Endometrium (tissue), 2 donors: Measurements from ENCODE around the gene PRADC1.

Source experiments
- FAIRE-seq: peaks from 2 replicates; lab custom pipeline; 2012; peaks lifted over from hg19 to GRCh38; lab: Jason Lieb, UNC
- donor health status: control.
- donor health status: control.

PRADC1 gene

DNA sequence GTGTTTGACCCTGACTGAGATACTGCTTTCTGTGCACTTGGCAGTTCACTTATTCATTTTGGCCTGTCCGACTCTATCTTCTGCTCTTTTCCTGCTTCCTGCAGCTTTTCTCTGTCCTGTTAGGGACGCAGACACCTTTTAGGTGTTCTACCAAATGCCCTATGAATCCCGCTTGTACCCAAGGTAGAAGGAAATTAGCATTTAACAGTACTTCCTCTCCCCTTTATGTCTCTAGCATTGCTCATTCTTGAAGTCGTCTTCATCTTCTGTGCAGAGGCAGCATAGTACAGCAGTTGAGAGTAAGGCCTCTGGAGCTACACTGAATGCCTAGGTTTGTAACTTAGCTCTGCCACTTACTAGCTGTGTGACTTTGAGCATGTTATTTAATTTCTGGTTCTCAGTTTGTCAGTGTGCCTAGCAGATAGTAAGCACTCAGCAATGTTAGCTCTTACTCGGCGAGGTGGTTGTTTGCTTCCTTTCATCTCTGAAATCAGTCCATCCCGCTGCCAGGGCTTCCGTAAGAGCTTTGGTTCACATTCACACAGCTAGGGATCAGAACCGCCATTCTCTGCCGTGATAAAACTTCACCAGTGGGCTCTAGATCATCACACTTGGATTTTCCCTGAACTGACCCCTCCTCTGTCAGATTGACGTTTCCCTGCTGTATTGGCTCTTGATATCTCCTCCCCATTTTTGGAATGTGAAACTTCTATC, 2.4 kb upstream of the PRADC1 start:
- no peak for FAIRE-seq

DNA sequence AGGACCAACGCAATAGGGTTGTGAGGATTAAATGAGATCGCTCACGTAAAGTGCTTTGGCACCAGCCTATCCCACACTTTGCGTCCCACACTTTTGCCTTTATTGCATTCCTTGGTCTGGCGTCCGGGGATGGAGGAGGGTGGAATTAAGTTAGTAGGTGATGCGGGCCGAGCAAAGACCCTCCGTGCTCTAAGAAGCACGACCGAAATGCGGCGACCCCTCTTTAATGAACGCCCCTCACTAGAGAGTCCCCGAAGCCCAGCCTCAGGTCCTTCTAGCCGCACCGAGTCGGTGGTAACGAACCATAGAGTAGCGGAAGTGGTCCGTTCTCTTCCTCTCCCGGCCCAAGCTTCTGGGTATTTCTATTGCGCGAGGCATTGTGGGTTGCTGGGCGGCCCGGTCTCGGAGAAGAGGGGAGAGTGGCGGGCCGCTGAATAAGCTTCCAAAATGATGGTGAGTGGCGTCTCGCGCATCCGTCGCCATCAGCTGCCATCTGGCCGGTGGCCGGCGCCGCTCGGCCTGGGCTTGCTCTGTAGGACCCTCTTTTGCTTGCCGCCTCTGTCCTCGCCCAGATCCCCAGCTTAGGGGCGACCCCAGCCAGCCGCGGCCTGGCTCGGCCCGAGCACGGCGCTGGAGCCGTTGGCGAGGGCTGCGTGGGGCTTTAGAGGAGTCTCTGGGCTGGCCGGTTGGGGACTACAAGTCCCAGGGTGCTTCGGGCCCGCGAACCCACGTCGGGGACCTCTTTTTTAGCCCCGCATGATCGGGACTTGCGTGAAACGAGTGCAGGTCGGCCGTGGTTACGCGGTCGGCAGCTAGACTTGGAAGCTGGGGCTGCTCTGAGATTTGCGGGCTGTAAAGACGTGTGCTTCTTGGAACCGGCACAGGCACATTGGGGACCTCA, 1.1 kb upstream of the PRADC1 start, which contains the start of gene CCT7:
Gene CCT7 (plus strand): TSS at position 377 of the 901 bp plus-strand sequence. CDS start 71 bp downstream, at position 448.
- FAIRE-seq, result no peak

DNA sequence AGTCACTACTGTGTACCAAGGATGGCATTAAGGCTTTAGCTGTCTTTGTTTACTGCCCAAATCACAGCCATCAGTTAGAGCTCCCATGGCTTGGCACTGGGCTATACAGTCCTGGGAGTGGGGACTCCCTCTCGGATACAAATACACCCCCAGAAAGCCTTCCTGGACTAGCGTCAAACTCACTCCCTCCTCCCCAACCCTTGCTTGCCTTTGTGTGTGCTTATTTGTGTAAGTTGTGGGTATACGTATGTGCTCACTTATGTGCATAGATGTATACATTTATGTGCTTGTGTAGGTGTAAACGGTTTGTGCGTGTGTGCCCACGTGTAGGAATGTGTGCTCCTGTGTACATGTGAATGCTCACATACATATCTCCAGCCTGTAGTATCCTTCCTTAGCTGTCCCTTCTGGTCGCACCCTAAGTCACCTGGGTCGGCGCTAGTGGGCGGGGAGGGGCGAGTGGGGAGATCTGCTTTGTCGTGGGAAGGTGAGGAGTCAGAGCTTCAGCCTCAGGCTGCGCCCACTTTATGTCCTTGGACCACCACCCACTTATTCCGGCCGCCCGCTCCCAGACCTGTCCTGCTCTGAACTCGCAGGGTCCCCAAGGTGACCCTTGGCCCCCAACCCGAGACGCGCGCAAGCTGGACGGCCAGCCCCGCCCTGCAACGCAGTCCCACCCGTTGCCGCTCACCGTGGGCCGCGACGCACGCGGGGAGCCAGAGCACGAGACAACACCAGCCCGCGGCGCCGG, 461 bp downstream of the PRADC1 start:
- FAIRE-seq, result no peak

DNA sequence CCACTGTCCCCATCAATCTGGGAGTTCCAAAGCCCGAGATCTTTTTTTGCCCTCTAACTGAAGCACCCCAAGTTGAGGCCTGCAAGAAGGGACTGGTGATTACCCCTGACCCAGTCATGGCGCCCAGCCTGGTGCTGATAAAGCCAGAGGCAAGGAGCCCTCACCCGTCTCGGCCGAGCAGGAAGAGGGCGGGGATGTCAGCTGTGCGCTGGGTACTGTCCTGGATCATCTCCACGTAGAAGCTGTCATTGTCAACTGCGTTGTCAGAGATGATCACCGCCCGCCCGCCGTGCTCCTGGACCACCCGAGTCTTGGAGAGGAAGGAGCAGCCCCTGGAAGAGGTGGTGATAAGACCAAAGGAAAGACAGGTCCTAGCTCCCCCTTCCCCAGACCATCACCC, 4.4 kb downstream of the PRADC1 start:
- no peak for FAIRE-seq

DNA sequence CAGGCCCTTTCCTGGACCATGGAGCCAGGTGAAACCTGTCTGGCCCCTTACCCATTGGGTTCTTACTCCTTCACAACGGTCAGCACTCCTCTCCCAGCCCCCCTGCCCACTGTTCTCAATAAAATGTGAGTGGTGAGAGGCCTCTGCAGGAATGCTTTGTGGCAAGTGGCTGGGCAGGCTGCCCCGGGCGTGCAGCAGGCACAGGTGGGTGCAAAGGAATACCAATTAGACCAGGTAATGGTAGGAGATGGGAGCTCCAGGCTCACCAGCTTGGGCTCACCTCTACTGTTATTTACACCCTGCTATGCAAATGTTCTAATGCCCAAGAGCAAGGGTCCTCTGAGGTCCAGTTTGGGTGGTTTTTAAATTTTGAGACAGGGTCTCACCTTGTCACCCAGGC, 6.0 kb downstream of the PRADC1 start:
- no peak for FAIRE-seq

DNA sequence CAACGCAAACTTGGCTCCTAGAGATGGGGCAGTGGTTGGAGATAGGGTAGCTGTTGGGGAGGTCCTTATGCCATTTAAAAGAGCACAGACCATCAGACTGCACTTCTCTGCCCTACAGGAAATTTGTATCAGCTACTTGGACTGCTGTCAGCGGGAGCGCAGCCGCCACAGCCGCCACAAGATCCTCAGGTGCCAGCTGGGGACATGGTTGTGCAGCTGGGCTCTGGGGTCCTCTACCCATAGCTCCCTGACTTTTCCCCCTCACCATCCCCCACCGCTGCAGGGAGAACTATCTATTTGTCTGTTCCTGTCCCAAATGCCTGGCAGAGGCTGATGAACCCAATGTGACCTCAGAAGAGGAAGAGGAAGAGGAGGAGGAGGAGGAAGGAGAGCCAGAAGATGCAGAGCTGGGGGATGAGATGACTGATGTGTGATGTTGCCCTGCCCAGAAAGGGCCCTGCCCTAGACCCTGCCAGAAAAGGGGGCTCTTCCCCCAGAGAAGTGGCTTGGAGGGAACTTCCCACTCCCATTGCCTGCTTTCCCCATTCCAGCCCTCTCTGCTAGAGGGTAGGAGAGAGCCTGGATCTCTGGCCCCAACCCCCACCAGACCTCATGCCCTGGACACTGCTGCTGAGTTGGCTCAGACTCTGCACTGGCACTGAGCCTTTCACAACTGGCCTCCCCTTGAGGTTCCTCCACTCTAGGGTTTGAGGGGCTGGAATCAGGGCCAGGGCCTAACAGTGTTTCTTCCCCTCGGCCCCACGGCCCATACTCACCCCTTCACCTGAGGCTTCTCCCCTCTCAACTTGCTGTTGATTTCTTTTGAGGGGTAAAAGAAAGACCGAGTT, 7.3 kb downstream of the PRADC1 start:
- no peak for FAIRE-seq

DNA sequence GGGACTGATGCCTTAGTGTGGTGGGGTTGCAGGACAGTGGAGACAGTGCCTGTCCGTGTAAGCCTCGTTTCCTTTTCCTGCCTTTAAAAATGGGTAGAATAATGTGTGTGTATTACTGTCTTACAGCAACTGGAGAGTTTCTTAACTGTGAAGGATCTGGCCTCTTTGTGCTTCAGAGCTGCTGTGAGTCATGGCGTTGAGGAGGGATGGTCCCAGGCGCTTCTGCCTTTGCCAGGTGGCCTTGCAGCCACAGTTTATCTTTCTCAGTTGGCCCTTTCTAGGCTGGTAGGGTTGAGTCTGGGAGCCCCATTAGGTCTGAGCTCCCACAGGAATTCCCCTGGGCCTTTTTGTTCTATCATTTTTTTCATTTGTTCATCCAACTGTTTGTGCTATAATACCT, 9.2 kb downstream of the PRADC1 start:
- FAIRE-seq, result no peak

DNA sequence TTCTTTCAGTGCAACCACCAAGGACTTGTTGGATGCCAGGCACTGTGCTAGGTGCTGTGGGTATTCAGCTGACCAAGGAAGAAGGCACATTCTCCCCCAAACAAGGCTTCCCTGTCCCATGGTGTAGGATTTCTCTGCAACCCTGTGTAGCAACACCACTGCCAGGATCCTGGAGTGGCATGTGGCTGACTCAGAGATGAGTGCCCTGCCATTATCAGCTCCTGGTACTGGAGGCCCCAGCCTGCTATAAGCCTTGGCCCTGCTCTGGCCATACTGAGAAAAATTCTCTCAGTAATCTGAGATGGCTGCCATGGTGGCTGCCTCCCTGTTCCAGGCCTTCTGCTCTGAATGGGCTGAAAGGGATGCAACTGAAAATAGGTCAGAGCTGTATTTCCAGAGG, 14.7 kb downstream of the PRADC1 start:
- no peak for FAIRE-seq

DNA sequence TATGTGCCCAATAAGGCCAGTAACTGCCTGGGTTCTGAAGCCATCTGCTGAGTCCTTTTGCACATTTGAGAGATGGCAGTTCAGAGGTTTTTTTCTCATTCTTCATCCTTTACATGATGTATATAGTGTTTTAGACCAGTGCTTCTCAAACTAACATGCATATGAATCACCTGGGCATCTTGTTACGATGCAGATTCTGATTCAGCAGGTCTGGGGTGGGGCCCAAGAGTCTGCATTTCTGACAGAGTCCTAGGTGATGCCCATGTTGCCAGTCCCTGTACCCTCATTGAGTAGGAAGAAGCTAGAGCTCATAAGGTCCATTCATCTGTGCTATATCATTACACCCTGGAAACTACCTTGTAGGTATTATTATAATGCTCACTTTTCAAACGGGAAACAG, 15.2 kb downstream of the PRADC1 start:
- FAIRE-seq, result no peak

DNA sequence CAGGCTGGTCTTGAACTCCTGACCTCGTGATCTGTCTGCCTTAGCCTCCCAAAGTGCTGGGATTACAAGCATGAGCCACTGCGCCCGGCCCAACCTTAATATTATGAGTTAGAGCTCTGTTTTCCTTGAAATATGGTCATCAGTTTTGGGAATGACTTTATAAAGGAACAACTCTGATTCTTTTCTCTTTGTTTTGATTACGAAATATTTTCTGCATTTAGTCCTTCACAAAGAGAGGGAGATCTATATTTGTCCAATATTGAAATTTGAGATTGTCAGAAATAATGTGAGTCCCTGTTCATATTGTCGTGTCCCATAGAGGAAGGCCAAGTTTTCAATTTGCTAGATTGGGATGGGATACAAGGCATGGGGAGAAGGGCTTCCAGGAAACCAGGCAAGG, 15.9 kb downstream of the PRADC1 start:
- FAIRE-seq, result no peak

DNA sequence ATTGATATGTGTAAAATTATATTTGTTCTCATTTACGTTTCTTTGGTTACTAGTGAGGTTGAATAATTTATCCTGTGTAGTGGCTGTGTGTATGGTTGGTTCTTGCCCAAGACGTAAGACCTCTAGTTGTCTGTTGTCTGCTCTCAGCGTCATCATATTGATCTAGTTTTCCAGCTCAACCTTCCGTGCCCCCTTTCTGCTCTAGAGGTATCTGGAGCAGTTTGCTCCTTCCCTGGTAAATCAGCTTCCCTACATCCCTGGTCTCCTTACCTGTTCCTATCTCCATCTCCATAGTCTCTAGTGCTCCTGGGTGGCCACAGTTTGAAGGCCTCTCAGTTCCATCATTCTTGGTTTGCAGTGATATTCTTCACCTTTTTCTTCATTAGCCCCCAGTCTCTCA, 17.8 kb downstream of the PRADC1 start:
- no peak for FAIRE-seq

DNA sequence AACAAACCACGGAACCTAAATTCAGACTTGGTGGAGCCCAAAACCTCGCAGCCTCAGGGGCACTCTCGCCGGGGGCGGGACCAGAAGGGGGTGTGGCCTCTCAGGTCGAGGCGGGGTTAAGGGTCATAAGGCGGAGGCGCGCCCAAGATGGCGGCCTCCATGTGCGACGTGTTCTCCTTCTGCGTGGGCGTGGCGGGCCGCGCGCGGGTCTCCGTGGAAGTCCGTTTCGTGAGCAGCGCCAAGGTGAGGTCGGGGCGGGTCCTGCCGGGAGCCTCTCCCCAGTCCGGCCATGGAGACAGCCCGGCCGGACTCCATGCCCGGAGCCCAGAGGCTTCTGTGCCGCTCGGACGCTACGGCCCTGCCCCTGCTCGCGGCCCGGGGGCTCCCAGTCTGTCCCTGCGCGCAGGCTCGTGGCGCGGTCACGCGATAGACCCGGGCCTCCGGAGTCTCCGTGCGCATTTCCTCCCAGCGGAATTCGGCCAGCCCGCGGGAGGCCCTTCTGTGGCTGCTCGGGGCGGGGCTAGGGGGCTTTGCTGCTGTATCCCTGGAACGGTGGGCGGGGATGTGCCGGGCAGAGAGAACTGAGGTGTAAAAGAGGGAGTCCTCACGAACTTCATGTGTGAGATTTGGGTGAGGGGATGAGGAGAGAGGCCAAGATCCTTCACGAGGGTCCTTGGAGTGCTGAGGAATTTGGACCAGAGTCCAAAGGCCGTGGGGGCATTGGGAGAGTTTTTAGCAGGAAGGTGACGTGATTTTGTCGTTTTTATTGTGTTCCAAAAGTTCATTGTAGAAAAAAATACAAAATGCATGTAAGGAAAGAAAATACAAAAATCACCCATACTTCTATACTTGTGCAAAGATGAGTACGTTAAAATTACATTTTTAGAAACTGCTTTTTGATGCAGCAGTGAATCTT, 18.7 kb downstream of the PRADC1 start, which contains the start of gene SMYD5:
Gene SMYD5 (plus strand): TSS at position 126 of the 916 bp plus-strand sequence. CDS start 22 bp downstream, at position 148.
- FAIRE-seq, result no peak

DNA sequence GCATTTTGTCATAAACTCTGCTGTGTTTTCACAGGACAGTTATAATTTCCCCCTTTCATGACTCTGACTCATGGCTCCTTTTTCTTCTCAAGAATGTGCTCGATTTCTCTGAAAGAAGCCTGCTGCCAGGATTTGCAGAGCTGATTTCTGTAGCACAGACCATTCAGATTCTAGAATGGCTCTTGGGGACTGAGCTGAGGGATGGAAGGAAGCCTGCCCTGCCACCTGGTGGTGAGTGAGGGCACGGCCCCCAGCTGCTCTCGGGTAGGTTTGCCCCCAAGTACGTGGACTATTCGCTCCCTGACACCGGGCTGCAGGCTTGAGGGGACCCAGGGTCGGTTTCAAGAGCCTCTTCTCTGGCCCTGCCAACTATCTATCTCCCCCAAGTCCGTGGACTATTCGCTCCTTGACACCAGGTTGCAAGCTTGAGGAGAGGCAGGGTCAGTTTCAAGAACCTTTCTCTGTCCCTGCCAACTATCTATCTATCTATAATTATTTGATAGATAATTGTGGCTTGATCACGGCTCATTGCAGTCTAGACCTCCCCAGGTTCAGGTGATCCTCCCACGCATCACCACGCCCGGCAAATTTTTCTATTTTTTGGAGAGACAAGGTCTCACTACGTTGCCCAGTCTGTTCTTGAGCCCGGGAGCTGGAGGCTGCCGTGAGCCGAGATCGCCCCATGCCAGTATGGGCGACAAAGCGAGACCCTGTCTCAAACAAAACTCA, 20.4 kb downstream of the PRADC1 start:
- no peak for FAIRE-seq

DNA sequence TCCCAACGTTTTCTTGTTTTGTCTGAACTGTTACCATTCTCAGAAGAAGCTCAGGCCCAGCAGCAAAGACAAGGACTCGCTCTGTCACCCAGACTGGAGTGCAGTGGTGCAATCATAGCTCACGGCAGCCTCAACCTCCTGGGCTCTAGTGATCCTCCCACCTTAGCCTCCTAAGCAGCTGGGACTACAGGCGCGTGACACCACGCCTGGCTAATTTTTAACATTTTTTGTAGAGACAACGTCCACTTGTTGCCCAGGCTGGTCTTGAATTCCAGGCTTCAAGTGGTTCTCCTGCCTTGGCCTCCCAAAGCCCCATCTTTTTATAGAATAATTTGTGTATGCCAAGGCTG, 21.0 kb downstream of the PRADC1 start:
- FAIRE-seq, result no peak

DNA sequence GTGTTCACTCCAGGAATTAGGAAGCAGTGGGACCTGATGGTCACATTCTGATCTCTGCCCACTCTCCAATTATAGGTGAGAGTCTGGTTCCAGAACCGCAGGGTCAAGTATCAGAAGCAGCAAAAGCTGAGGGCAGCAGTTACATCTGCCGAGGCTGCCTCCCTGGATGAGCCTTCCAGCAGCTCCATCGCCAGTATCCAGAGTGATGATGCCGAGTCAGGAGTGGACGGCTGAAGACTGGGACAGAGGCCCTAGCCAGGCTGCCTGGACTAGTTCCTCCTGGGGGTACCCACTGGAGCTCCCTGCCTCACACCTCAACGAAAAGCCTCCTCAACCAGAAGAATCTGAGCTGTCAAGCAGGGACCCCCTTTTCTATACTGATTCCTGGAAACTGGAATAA, 22.3 kb downstream of the PRADC1 start:
- no peak for FAIRE-seq

DNA sequence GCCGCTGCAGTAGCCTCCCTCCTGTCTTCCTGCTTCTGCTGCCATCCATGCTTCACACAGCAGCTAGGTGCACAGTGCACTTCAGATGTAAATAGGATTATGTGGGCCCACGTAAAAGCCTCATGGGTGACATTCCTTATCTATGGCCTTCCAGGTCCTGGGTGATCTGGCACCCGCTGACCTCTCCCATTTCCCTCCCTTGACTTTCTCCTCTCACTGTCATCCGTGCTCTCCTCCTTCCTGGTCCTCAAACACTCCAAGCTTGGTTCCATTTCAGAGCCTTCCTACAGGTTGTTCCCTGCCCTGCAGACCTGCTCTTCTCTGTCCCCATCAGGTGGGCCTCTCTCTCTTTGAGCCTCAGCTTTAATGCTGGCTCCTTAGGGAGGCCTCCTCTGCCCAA, 23.0 kb downstream of the PRADC1 start:
- no peak for FAIRE-seq

DNA sequence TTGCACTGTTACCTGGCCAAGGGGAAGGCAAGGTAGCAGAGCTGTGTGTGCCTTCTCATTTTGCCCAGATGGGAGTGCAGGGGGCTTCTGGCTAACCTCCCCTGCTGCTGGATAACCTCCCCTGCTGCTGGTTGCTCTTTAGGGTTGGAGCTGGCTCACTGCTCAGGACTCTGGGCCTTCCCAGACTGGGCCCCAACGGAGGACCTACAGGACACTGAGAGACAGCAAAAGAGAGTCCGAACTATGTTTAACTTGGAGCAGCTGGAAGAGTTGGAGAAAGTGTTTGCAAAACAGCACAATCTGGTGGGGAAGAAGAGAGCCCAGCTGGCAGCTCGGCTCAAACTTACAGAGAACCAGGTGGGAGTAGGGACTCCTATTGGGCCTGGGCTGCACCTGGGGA, 24.8 kb downstream of the PRADC1 start:
- FAIRE-seq, result no peak

DNA sequence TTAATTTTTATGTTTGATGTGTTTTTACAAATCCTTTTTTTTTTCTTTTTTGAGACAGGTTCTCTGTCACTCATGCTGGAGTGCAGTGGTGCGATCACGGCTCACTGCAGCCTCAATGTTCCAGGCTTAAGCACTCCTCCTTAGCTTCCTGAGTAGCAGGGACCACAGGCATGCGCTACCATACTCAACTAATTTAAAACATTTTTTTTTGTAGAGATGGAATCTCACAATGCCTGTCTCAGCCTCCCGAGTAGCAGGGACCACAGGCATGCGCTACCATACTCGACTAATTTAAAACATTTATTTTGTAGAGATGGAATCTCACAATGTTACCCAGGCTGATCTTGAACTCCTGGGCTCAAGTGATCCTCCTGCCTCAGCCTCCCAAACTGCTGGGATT, 27.4 kb downstream of the PRADC1 start:
- FAIRE-seq, result no peak

DNA sequence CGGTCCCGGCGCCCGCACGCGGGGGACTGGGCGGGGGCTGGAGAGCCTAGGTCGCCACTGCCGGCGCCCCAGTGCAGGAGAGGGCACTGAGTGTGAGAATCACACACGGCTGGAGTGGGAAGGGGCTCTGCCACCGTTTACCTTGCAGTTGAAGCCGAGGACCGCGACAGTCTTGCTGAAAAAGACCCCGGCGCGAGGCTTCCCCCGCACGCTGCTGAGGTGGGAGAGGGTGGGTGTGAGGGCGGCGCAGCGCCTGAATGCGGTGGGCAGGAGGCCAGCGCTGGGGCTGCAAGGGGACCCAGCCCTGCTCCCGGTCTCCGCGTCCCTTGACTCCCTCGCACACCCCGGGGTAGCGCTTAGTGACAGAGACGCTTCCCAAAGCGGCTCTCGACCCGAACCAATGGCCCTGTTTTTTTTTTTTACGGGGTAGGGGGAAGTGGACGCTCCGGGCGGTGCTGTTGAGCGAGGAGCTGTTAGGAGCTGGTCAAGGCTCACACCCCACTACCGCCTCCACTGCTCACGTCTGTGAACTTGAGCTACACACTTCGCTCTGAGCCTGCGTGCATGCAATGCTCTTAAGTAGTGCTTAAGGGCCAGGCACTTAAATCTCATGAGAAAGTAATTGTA, 29.9 kb downstream of the PRADC1 start:
- FAIRE-seq, result no peak
